GM21723 (cell line): ENCODE results near the gene ADAMTS3.
"Not testable (repeated sequence)": the region's sequence is repeated elsewhere in the genome, so short reads cannot be mapped to it uniquely, and the experiment has no call there.

Source experiments
- ATAC-seq: cut with Tn5 transposase; IDR thresholded peaks from one replicate; pipeline ENCODE4 v1.9.1; 2021; ENCODE audit warnings: mild to moderate bottlenecking, moderate library complexity; ENCODE audit not compliant: unreplicated experiment

Gene ADAMTS3

GRCh38 chr4:72484981-72485380 lies 84.0 kb downstream of the ADAMTS3 start:
- no peak for ATAC-seq

GRCh38 chr4:72473434-72473900 lies 95.6 kb downstream of the ADAMTS3 start:
- ATAC-seq = no peak

GRCh38 chr4:72471816-72472215 lies 97.2 kb downstream of the ADAMTS3 start:
- no peak for ATAC-seq

GRCh38 chr4:72468904-72469502 lies 100.0 kb downstream of the ADAMTS3 start:
- ATAC-seq = no peak

GRCh38 chr4:72467633-72468032 lies 101.4 kb downstream of the ADAMTS3 start:
- ATAC-seq = no peak

GRCh38 chr4:72463724-72464123 lies 105.3 kb downstream of the ADAMTS3 start:
- no peak for ATAC-seq

GRCh38 chr4:72457158-72457557 lies 111.9 kb downstream of the ADAMTS3 start:
- ATAC-seq = no peak

- ATAC-seq = no peak
These were observed 117.7 kb downstream of the ADAMTS3 start for GRCh38 chr4:72451349-72451748.

GRCh38 chr4:72449705-72450104 lies 119.3 kb downstream of the ADAMTS3 start:
- no peak for ATAC-seq

- no peak for ATAC-seq
These were observed 120.8 kb downstream of the ADAMTS3 start for GRCh38 chr4:72448231-72448630.

- no peak for ATAC-seq
These were observed 122.5 kb downstream of the ADAMTS3 start for GRCh38 chr4:72446353-72447055.

GRCh38 chr4:72444092-72444491 lies 124.9 kb downstream of the ADAMTS3 start:
- no peak for ATAC-seq

- no peak for ATAC-seq
These were observed 126.3 kb downstream of the ADAMTS3 start for GRCh38 chr4:72442715-72443114.

- ATAC-seq = no peak
These were observed 126.9 kb downstream of the ADAMTS3 start for GRCh38 chr4:72442147-72442546.

- no peak for ATAC-seq
These were observed 128.6 kb downstream of the ADAMTS3 start for GRCh38 chr4:72440386-72440785.

GRCh38 chr4:72432975-72433374 lies 136.0 kb downstream of the ADAMTS3 start:
- no peak for ATAC-seq

GRCh38 chr4:72432282-72432681 lies 136.7 kb downstream of the ADAMTS3 start:
- ATAC-seq = no peak

GRCh38 chr4:72430988-72431387 lies 138.0 kb downstream of the ADAMTS3 start:
- ATAC-seq = no peak

GRCh38 chr4:72430050-72430449 lies 139.0 kb downstream of the ADAMTS3 start:
- ATAC-seq = no peak

- no peak for ATAC-seq
These were observed 139.6 kb downstream of the ADAMTS3 start for GRCh38 chr4:72429397-72429889.

GRCh38 chr4:72427057-72427456 lies 142.0 kb downstream of the ADAMTS3 start:
- ATAC-seq = no peak

- not testable (repeated sequence) for ATAC-seq
These were observed 143.1 kb downstream of the ADAMTS3 start for GRCh38 chr4:72425908-72426307.
